HG03469 (cell line): ENCODE data around the gene PARD6B.
"Not testable (repeated sequence)": the region's sequence is repeated elsewhere in the genome, so short reads cannot be mapped to it uniquely, and the experiment has no call there.

Source experiments
- ATAC-seq: cut with Tn5 transposase; IDR thresholded peaks from one replicate; pipeline ENCODE4 v1.9.1; 2021; ENCODE audit warnings: mild to moderate bottlenecking, moderate library complexity, moderate number of reproducible peaks; ENCODE audit not compliant: unreplicated experiment

The PARD6B gene

GRCh38 chr20:50794846-50795634 is 63.7 kb downstream of the PARD6B start, which contains the start of gene BCAS4:
TSS of gene BCAS4 (plus strand) at chr20:50795061. CDS start at chr20:50795084, 23 bp downstream.
- ATAC-seq = peak; percentile 35

GRCh38 chr20:50797142-50797541 is 65.8 kb downstream of the PARD6B start:
- no peak for ATAC-seq

DNA sequence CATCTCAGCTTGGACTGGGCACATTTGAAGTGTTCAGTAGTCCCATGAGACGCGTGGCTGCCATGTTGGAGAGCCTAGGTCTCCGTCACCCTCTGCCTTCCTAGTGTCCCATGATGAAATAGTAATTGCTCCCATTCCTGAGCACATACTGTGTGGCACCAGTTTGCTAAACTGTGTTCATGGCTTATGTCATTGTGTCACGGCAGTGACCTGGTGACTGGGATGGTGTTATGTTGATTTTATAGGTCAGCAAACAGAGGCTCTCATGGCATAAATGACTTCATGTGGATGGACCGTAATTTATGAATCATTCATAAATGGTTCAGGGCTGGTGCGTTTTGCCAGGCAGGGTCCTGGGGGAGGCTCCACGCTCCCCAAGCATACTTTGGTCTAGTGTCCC is 67.3 kb downstream of the PARD6B start:
- no peak for ATAC-seq

- ATAC-seq = no peak
Measured at GRCh38 chr20:50799176-50799889, 68.0 kb downstream of the PARD6B start.

- peak; percentile 25 for ATAC-seq
Measured at GRCh38 chr20:50799890-50800550, 68.6 kb downstream of the PARD6B start.

- ATAC-seq = not testable (repeated sequence)
Measured at GRCh38 chr20:50800986-50801746, 69.8 kb downstream of the PARD6B start.

DNA sequence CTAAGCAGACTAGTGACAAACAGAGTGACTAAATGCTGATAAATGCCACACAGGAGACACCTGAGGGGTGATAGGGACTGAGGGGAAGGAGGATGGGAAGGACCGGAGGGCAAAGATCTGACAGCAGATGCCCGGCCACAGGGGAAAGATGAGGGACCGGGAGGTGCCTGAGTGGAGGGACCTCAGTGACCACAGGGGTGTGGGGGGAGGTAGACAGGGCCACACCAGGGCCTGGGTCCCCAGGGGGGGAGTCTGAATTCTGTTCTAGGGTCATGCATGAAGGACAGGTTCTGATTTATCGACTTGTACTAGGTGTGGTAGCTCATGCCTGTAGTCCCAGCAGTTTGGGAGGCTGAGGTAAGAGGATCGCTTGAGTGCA is 70.4 kb downstream of the PARD6B start:
- no peak for ATAC-seq

DNA sequence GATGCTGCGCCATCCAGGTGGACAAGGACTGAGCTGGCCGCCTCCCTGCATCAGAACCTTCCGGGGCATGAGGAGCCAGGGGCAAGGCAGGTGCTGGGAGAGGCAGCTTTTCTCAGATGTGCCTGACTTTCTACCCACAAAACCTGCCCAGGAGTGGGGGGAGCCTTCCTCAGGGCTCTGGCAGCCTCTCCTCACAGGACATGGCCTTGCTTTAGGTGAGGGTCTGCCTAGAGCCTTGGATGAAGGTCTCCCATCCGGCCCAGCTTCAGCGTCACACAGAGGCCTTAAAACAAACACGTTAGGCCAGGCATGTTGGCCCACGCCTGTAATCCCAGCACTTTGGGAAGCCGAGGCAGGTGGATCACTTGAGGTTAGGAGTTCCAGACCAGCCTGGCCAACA is 70.9 kb downstream of the PARD6B start:
- ATAC-seq = no peak

- no peak for ATAC-seq
Measured at GRCh38 chr20:50804437-50805348, 73.3 kb downstream of the PARD6B start.

GRCh38 chr20:50805349-50805684 is 73.9 kb downstream of the PARD6B start:
- ATAC-seq = no peak

DNA sequence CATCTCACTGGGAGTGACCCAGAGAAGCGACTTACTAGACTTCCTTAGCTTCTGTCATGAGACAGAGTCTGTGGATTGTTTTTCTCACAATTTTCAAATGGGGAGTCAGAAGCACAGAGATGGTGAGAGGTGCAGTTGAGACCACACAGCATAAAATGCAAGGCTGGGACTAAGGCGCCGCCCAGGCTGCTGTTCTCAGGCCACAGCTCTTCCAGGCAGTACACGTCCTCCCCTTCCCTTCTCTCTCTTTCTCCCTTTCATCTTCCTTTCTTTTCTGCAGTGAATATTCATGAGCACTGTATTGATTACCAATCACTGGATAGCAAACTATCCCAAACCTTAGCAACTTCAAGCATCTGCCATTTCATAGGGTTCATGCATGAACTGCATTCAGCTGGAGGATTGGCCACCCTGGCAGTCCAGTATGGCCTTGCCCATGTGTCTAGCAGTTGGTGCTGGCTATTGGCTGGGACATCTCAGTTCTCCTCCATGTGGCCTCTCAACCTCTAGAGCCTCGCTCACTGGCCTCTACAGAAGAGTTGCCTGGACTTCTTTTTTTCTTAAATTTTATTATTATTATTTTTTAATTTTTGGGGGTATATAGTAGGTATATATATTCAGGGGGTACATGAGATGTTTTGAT is 74.9 kb downstream of the PARD6B start:
- no peak for ATAC-seq
